Mucosa of rectum (tissue), 2 donors: ENCODE measurements around the gene RNF186.
"Not testable (repeated sequence)": the region's sequence is repeated elsewhere in the genome, so short reads cannot be mapped to it uniquely, and the experiment has no call there.

ENCODE experiments used
- H3K27ac ChIP-seq, 2 donors: one replicate each; pipeline ENCODE4 v1.7.0; 2013; ENCODE audit warnings: inconsistent platforms in 2 of 2, low read depth in 2 of 2, low read length in 2 of 2
- H3K27me3 ChIP-seq, 2 donors: one replicate each; pipeline ENCODE4 v1.7.0; 2013; ENCODE audit warnings: low read length in 2 of 2; ENCODE audit not compliant: control insufficient read depth in 2 of 2, insufficient read depth in 2 of 2
- H3K36me3 ChIP-seq, 2 donors: one replicate each; pipeline ENCODE4 v1.7.0; 2013; ENCODE audit warnings: low read length in 2 of 2; ENCODE audit not compliant: control insufficient read depth in 2 of 2, insufficient read depth in 2 of 2
- H3K4me1 ChIP-seq, 2 donors: one replicate each; pipeline ENCODE4 v1.7.0; 2013; ENCODE audit warnings: low read length in 2 of 2, mild to moderate bottlenecking in 1 of 2; ENCODE audit not compliant: control insufficient read depth in 2 of 2, insufficient read depth in 2 of 2
- H3K4me3 ChIP-seq, 2 donors: one replicate each; pipeline ENCODE4 v1.7.0; 2013; ENCODE audit warnings: low read length in 2 of 2
- H3K9ac ChIP-seq, 2 donors: one replicate each; pipeline ENCODE4 v1.7.0; 2013; ENCODE audit warnings: low read length in 2 of 2, low read depth in 1 of 2, mild to moderate bottlenecking in 1 of 2
- H3K9me3 ChIP-seq, 2 donors: one replicate each; pipeline ENCODE4 v1.7.0; 2013; ENCODE audit warnings: low read length in 2 of 2; ENCODE audit not compliant: control insufficient read depth in 2 of 2
- donor health status: healthy.
- donor health status: Normal muscosa, but diverticular disease.

Gene RNF186

DNA sequence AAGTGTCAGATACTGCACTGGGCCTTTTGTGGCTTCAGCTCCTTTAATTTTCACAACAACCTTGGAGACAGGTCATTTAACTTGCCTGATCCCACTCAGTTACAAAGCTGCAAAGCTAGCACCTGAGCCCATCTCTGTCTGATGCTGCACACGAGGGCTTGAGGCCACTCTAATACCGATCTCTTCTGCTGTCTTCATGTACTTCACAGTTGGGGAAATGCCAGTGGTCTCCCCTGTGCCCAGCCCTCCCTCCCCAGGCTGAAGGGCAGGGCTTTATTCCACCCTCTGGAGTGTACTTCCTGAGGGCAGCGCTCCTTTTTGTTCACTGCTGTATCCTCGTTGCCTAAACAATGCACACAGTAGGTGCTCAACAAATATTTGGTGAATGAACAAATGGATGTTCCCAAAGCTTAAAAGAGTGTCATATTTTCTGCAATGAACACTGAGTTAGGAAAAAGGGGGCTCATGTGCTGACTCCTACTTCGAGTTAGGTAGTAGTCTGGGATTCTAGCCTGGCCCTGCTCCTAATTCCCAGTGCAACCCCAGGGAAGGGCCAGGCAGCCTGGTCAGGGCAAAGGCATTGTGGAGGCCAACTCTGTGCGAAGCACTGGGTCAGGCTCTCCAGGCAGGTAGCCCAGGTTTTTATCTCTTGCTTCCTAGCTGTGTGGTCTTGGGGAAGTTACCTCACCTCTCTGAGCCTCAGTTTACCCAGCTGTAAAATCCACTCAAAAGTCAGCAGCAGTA is 16.4 kb downstream of the RNF186 start:
- Histone ChIP-seq H3K9me3 (no peaks in the 10 kb centered on the region), H3K9ac (peak overlapping the region; percentile 84 to 92), H3K36me3 (no peaks in the 10 kb centered on the region), H3K27me3 (no peaks in the 10 kb centered on the region), H3K4me1 (peaks cover 5 to 20% of the 10 kb centered on the region in 2 donors), H3K4me3 (peak overlapping the region; percentile 74 to 78), H3K27ac (peak overlapping the region; percentile 95 to 96)

GRCh38 chr1:19797827-19798226 is 17.3 kb downstream of the RNF186 start:
- no peak overlapping the region for H3K27ac ChIP-seq
- no peak overlapping the region for H3K4me3 ChIP-seq
- no peaks in the 10 kb centered on the region for H3K27me3 ChIP-seq
- peak overlapping the region; percentile 9 to 19 for H3K9ac ChIP-seq
- H3K9me3 ChIP-seq, result no peaks in the 10 kb centered on the region
- H3K4me1 ChIP-seq, result peaks cover 5 to 21% of the 10 kb centered on the region in 2 donors
- H3K36me3 ChIP-seq, result no peaks in the 10 kb centered on the region

- Histone ChIP-seq H3K9ac (no peak overlapping the region), H3K27me3 (no peaks in the 10 kb centered on the region), H3K4me3 (no peak overlapping the region), H3K36me3 (peaks cover 2 to 12% of the 10 kb centered on the region in 2 donors), H3K9me3 (no peaks in the 10 kb centered on the region), H3K4me1 (peaks cover 5 to 13% of the 10 kb centered on the region in 2 donors), H3K27ac (no peak overlapping the region)
Observed at GRCh38 chr1:19794583-19794982, 20.5 kb downstream of the RNF186 start.

DNA sequence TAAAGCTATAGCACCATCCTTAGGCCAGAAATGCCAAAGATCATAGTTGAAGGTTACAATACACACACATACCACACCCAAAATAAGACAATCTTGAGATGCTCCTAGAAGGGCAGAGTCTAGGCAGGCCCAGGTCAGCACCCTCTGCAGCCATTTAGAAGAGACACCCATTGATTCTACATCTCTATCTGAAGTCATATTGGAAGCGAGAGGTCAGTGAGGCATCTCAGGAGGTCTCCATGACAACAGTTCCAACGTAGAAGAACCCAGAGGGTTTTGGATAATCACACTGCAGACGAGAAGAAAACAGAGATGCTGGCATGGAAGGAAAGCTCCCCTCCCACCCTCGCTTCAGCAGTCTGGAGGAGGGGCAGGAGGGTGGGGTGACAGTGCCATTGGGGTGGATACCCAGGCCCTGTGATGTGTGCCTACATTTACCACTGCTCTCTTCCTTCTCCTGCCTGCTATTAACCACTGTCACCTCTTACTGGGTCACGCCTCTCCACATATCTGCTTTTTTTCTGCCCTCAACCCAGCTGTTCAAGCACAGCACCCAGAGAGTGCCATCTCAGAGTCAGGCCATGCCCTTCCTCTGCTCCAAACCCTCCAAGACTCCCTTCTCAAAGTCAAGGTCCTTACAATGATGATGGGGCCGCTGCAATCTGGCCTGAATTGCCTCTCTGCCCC is 21.6 kb downstream of the RNF186 start:
- Histone ChIP-seq H3K9me3 (no peaks in the 10 kb centered on the region), H3K4me1 (peaks cover 0 to 6% of the 10 kb centered on the region in 2 donors), H3K27me3 (no peaks in the 10 kb centered on the region), H3K9ac (no peak overlapping the region), H3K27ac (no peak overlapping the region), H3K36me3 (peaks cover 2 to 12% of the 10 kb centered on the region in 2 donors), H3K4me3 (no peak overlapping the region)

DNA sequence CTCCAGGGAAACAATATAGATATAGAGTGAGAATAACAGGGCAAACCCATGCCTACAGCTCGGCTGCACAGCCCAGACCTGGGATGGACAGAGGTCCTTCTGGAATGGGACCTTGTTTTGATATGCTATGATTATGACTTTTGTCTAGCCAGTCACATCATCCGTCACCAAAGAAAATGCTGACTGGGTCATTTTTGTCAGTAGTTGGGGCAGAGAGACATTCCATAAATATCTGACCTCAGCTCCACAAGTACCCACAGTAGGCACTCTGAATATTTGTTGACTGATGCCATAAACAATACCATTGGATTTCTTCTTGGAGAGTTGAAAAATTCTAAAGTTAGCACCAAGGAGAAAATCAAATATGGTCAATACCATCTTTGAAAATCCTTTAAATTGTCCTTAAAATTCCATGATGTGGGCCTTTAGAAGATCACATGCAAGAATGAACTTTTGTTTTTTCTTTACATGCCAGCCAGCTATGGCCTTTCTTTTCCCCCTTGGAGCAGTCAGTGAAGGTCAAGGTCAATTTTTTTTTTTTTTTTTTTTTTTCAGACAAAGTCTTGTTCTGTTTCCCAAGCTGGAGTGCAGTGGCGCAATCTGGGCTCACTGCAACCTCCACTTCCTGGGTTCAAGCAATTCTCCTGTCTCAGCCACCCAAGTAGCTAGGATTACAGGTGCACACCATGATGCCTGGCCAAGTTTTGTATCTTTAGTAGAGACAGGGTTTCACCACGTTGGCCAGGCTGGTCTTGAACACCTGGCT is 22.7 kb downstream of the RNF186 start:
- Histone ChIP-seq H3K4me1 (peaks cover 0 to 4% of the 10 kb centered on the region in 2 donors), H3K36me3 (peaks cover 2 to 15% of the 10 kb centered on the region in 2 donors), H3K4me3 (no peak overlapping the region), H3K9ac (no peak overlapping the region), H3K27me3 (no peaks in the 10 kb centered on the region), H3K27ac (no peak overlapping the region), H3K9me3 (no peaks in the 10 kb centered on the region)

- not testable (repeated sequence) for H3K4me1 ChIP-seq, H3K9ac ChIP-seq, H3K27me3 ChIP-seq, H3K4me3 ChIP-seq, H3K9me3 ChIP-seq, H3K27ac ChIP-seq
- H3K36me3 ChIP-seq, result peaks cover 8 to 26% of the 10 kb centered on the region in 2 donors
Observed at GRCh38 chr1:19790061-19790975, 24.8 kb downstream of the RNF186 start.

- Histone ChIP-seq H3K36me3 (peaks cover 13 to 41% of the 10 kb centered on the region in 2 donors), H3K9ac (no peak overlapping the region)
Observed at GRCh38 chr1:19786988-19787423, 28.1 kb downstream of the RNF186 start.

GRCh38 chr1:19785660-19786059 is 29.4 kb downstream of the RNF186 start:
- peaks cover 0 to 3% of the 10 kb centered on the region in 2 donors for H3K4me1 ChIP-seq
- H3K4me3 ChIP-seq, result no peak overlapping the region
- H3K27ac ChIP-seq, result no peak overlapping the region
- H3K9ac ChIP-seq, result no peak overlapping the region
- no peaks in the 10 kb centered on the region for H3K9me3 ChIP-seq
- H3K27me3 ChIP-seq, result no peaks in the 10 kb centered on the region
- H3K36me3 ChIP-seq, result peaks cover 15 to 40% of the 10 kb centered on the region in 2 donors

More at GRCh38 chr1:19786988-19787423, 28.1 kb downstream of the RNF186 start:
- Histone ChIP-seq H3K4me1 (peaks cover 0 to 3% of the 10 kb centered on the region in 2 donors), H3K9me3 (no peaks in the 10 kb centered on the region), H3K4me3 (no peak overlapping the region), H3K27me3 (no peaks in the 10 kb centered on the region), H3K27ac (peak overlapping the region in 1 of 2 donors; percentile 17)

DNA sequence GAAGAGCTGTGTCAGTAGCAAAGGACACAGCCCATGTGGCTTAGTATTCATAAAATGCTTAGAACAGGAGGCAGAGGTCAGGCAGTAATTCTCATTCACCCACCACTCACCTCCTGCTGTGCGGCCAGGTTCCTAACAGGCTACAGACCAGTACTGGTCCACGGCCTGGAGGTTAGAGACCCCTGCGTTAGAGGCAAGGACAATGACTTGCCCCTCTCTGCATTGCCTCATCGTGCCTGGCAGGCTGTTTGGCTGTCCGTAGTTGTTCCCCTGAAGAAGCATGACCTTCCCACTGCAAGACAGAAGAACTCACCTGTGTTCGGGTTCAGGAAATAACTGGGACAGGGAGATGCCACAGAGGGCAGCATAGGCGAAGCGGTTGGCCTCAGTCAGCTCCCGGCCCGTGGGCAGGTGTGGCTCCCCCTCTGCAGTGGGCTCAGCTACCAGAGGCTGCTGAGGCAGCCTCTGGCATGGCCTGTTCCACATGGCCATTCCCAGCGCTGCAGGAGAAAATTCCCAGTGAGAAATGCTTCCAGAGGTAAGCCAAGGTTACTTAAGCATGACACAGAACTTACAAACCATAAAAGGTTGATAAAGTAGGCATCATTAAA is 34.7 kb downstream of the RNF186 start:
- Histone ChIP-seq H3K4me1 (no peaks in the 10 kb centered on the region), H3K27ac (no peak overlapping the region), H3K9ac (no peak overlapping the region), H3K4me3 (no peak overlapping the region), H3K36me3 (peaks cover 37 to 52% of the 10 kb centered on the region in 2 donors), H3K27me3 (no peaks in the 10 kb centered on the region), H3K9me3 (no peaks in the 10 kb centered on the region)
